Mesenchymal stem cell (in vitro differentiated cells and primary cell): ENCODE measurements around the gene SLC35C1.

Experiments
- DNase-seq: peaks from one replicate; pipeline ENCODE4 v3.0.0-alpha.2; 2013
- H2AFZ ChIP-seq: one replicate; pipeline ENCODE4 v1.6.1; 2013; ENCODE audit warnings: low read depth, mild to moderate bottlenecking, control low read depth, inconsistent platforms, low read length, moderate library complexity
- H2AK5ac ChIP-seq: 2 replicates; pipeline ENCODE4 v1.6.1; 2013; ENCODE audit warnings: low read length, moderate library complexity, mild to moderate bottlenecking, inconsistent platforms; ENCODE audit not compliant: severe bottlenecking
- H2BK120ac ChIP-seq: one replicate; pipeline ENCODE4 v1.6.1; 2013; ENCODE audit warnings: low read depth, mild to moderate bottlenecking, inconsistent platforms, low read length, moderate library complexity
- H2BK12ac ChIP-seq, 2 experiments: one replicate each; pipeline ENCODE4 v1.6.1; 2013; ENCODE audit warnings: inconsistent platforms in 2 of 2, low read length in 2 of 2, mild to moderate bottlenecking in 2 of 2, moderate library complexity in 2 of 2, control low read depth in 1 of 2
- H2BK15ac ChIP-seq: one replicate; pipeline ENCODE4 v1.6.1; 2013; ENCODE audit warnings: mild to moderate bottlenecking, low read depth, inconsistent platforms; ENCODE audit not compliant: poor library complexity, severe bottlenecking
- H2BK5ac ChIP-seq: 2 replicates; pipeline ENCODE4 v1.6.1; 2013; ENCODE audit warnings: low read depth, mild to moderate bottlenecking, low read length, control low read depth, inconsistent platforms; ENCODE audit not compliant: poor library complexity, severe bottlenecking
- H3K14ac ChIP-seq, 2 experiments: one replicate each; pipeline ENCODE4 v1.6.1; 2013; ENCODE audit warnings: inconsistent platforms in 2 of 2, low read length in 2 of 2, control low read depth in 1 of 2, mild to moderate bottlenecking in 1 of 2, moderate library complexity in 1 of 2
- H3K18ac ChIP-seq, 2 experiments: one replicate each; pipeline ENCODE4 v1.6.1; 2013; ENCODE audit warnings: inconsistent platforms in 2 of 2, low read length in 2 of 2, control low read depth in 1 of 2, low read depth in 1 of 2, mild to moderate bottlenecking in 1 of 2
- H3K23ac ChIP-seq, 2 experiments: one replicate each; pipeline ENCODE4 v1.6.1; 2013; ENCODE audit warnings: inconsistent platforms in 2 of 2, low read length in 2 of 2, mild to moderate bottlenecking in 2 of 2, moderate library complexity in 2 of 2, control low read depth in 1 of 2
- H3K27ac ChIP-seq: 2 replicates; pipeline ENCODE4 v1.5.1; 2013; ENCODE audit warnings: mild to moderate bottlenecking, moderate library complexity, low read length, control low read depth, inconsistent platforms; ENCODE audit not compliant: poor library complexity, severe bottlenecking
- H3K27me3 ChIP-seq, 2 experiments: 2 replicates each; pipeline versions ENCODE4 v1.6.1 to v1.7.0; 2013; ENCODE audit warnings: low read length in 2 of 2, mild to moderate bottlenecking in 2 of 2, moderate library complexity in 2 of 2, control low read depth in 1 of 2, inconsistent platforms in 1 of 2; ENCODE audit not compliant: control insufficient read depth in 1 of 2, insufficient read depth in 1 of 2
- H3K36me3 ChIP-seq, 2 experiments: 2 replicates each; pipeline versions ENCODE4 v1.6.1 to v1.7.0; 2013; ENCODE audit warnings: low read length in 2 of 2, control low read depth in 1 of 2, inconsistent platforms in 1 of 2, low read depth in 1 of 2, mild to moderate bottlenecking in 1 of 2; ENCODE audit not compliant: insufficient read depth in 2 of 2, control insufficient read depth in 1 of 2
- H3K4ac ChIP-seq, 2 experiments: one replicate each; pipeline ENCODE4 v1.6.1; 2013; ENCODE audit warnings: inconsistent platforms in 2 of 2, low read length in 2 of 2, mild to moderate bottlenecking in 2 of 2, moderate library complexity in 2 of 2, control low read depth in 1 of 2, low read depth in 1 of 2
- H3K4me1 ChIP-seq: 2 replicates; pipeline ENCODE4 v1.6.1; 2013; ENCODE audit warnings: low read depth, low read length, control low read depth; ENCODE audit not compliant: control insufficient read depth, insufficient read depth
- H3K4me2 ChIP-seq: 2 replicates; pipeline ENCODE4 v1.6.1; 2013; ENCODE audit warnings: low read length, mild to moderate bottlenecking, inconsistent platforms; ENCODE audit not compliant: poor library complexity, severe bottlenecking
- H3K4me3 ChIP-seq, 2 experiments: 2 replicates each; pipeline versions ENCODE4 v1.5.1 to v1.7.0; 2013; ENCODE audit warnings: low read length in 2 of 2, mild to moderate bottlenecking in 2 of 2, control low read depth in 1 of 2, low read depth in 1 of 2; ENCODE audit not compliant: insufficient read depth in 1 of 2
- H3K79me1 ChIP-seq: replicated peaks from 2 replicates; pipeline ENCODE4 v1.6.1; 2013; ENCODE audit warnings: mild to moderate bottlenecking, control low read depth, low read length, inconsistent platforms; ENCODE audit not compliant: poor library complexity, severe bottlenecking
- H3K9ac ChIP-seq: 2 replicates; pipeline ENCODE4 v1.7.0; 2013; ENCODE audit warnings: mild to moderate bottlenecking, low read length, moderate library complexity
- H3K9me3 ChIP-seq: 2 replicates; pipeline ENCODE4 v1.7.0; 2013; ENCODE audit warnings: mild to moderate bottlenecking, low read length; ENCODE audit not compliant: control insufficient read depth
- H4K8ac ChIP-seq: one replicate; pipeline ENCODE4 v1.6.1; 2013; ENCODE audit warnings: inconsistent platforms, mild to moderate bottlenecking, low read length, moderate library complexity
- H4K91ac ChIP-seq: one replicate; pipeline ENCODE4 v1.6.1; 2013; ENCODE audit warnings: mild to moderate bottlenecking, low read length, inconsistent platforms
- WGBS: methylation state at CpG from one replicate; pipeline ENCODE4 v1.1.7; 2013; ENCODE audit warnings: mixed read lengths; 5-methylcytosine and 5-hydroxymethylcytosine counted together

Gene SLC35C1

GRCh38 chr11:45832811-45833441 is 28.0 kb downstream of the SLC35C1 start:
- Histone ChIP-seq H3K23ac (no peak overlapping the region), H3K9me3 (no peaks in the 10 kb centered on the region), H3K9ac (no peak overlapping the region), H3K4ac (no peak overlapping the region), H2BK12ac (no peak overlapping the region), H3K36me3 (no peaks in the 10 kb centered on the region), H3K4me2 (no peak overlapping the region), H2AFZ (no peak overlapping the region), H3K79me1 (no peaks in the 10 kb centered on the region), H3K27ac (no peak overlapping the region), H4K91ac (no peak overlapping the region), H2AK5ac (no peak overlapping the region), H3K14ac (no peak overlapping the region), H4K8ac (no peak overlapping the region), H2BK5ac (no peak overlapping the region), H3K27me3 (peaks cover 32 to 44% of the 10 kb centered on the region in 2 experiments), H2BK15ac (no peak overlapping the region), H3K18ac (no peak overlapping the region), H3K4me1 (no peaks in the 10 kb centered on the region), H2BK120ac (no peak overlapping the region), H3K4me3 (no peak overlapping the region)
- DNase-seq = no peak
- WGBS = 90% methylated on average over 8 of the region's 9 CpGs

- H4K8ac ChIP-seq = no peak overlapping the region
- peaks cover 23 to 36% of the 10 kb centered on the region in 2 experiments for H3K27me3 ChIP-seq
- no peaks in the 10 kb centered on the region for H3K79me1 ChIP-seq
- no peak overlapping the region for H4K91ac ChIP-seq
- no peak overlapping the region for H3K18ac ChIP-seq
- WGBS = 77% methylated on average over 3 of the region's 3 CpGs
- H3K4me2 ChIP-seq = no peak overlapping the region
- H3K23ac ChIP-seq = no peak overlapping the region
- no peak overlapping the region for H2BK5ac ChIP-seq
- no peak overlapping the region for H3K27ac ChIP-seq
- H2AFZ ChIP-seq = no peak overlapping the region
- H2BK15ac ChIP-seq = no peak overlapping the region
- no peak overlapping the region for H3K4me3 ChIP-seq
- no peak overlapping the region for H2BK120ac ChIP-seq
- no peak overlapping the region for H3K4ac ChIP-seq
- H2AK5ac ChIP-seq = no peak overlapping the region
- no peaks in the 10 kb centered on the region for H3K9me3 ChIP-seq
- no peak overlapping the region for H3K14ac ChIP-seq
- no peaks in the 10 kb centered on the region for H3K36me3 ChIP-seq
- no peak for DNase-seq
- H2BK12ac ChIP-seq = no peak overlapping the region
- no peaks in the 10 kb centered on the region for H3K4me1 ChIP-seq
- no peak overlapping the region for H3K9ac ChIP-seq
Measured at GRCh38 chr11:45833761-45834160, 28.8 kb downstream of the SLC35C1 start.

- H2BK15ac ChIP-seq = no peak overlapping the region
- no peak overlapping the region for H3K23ac ChIP-seq
- H3K4ac ChIP-seq = no peak overlapping the region
- H2AFZ ChIP-seq = no peak overlapping the region
- no peak overlapping the region for H2AK5ac ChIP-seq
- H2BK120ac ChIP-seq = no peak overlapping the region
- no peaks in the 10 kb centered on the region for H3K9me3 ChIP-seq
- H2BK12ac ChIP-seq = no peak overlapping the region
- no peak overlapping the region for H3K4me3 ChIP-seq
- no peak overlapping the region for H3K4me2 ChIP-seq
- H4K91ac ChIP-seq = no peak overlapping the region
- no peaks in the 10 kb centered on the region for H3K36me3 ChIP-seq
- WGBS = 73% methylated on average over 4 of the region's 4 CpGs
- no peak overlapping the region for H2BK5ac ChIP-seq
- no peak overlapping the region for H3K27ac ChIP-seq
- H3K79me1 ChIP-seq = no peaks in the 10 kb centered on the region
- no peak overlapping the region for H3K14ac ChIP-seq
- H3K4me1 ChIP-seq = no peaks in the 10 kb centered on the region
- H4K8ac ChIP-seq = no peak overlapping the region
- peaks cover 18 to 30% of the 10 kb centered on the region in 2 experiments for H3K27me3 ChIP-seq
- no peak overlapping the region for H3K9ac ChIP-seq
- H3K18ac ChIP-seq = no peak overlapping the region
- DNase-seq = no peak
Measured at GRCh38 chr11:45834298-45834756, 29.4 kb downstream of the SLC35C1 start.

DNA sequence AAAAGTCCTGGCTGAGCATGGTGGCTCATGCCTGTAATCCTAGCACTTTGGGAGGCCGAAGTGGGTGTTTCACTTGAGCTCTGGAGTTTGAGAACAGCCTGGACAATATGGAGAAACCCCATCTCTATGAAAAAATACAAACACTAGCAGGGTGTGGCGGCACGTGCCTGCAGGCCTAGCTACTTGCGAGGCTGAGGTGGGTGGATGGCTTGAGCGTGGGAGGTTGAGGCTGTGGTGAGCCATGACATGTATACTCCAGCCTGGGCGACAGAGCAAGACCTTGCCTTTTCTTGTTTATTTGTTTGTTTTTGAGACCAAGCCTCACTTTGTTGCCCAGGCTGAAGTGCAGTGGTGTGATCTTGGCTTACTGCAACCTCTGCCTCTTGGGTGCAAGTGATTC is 34.3 kb downstream of the SLC35C1 start:
- H3K9ac ChIP-seq = no peak overlapping the region
- no peak overlapping the region for H2BK120ac ChIP-seq
- H3K18ac ChIP-seq = no peak overlapping the region
- no peak overlapping the region for H2BK12ac ChIP-seq
- H4K8ac ChIP-seq = no peak overlapping the region
- no peaks in the 10 kb centered on the region for H3K9me3 ChIP-seq
- no peak overlapping the region for H3K4me2 ChIP-seq
- no peaks in the 10 kb centered on the region for H3K36me3 ChIP-seq
- WGBS = 91% methylated on average over 6 of the region's 6 CpGs
- H2BK5ac ChIP-seq = no peak overlapping the region
- no peak for DNase-seq
- H3K4me3 ChIP-seq = no peak overlapping the region
- no peaks in the 10 kb centered on the region for H3K4me1 ChIP-seq
- H3K27me3 ChIP-seq = peaks cover 7 to 15% of the 10 kb centered on the region in 2 experiments
- no peak overlapping the region for H3K27ac ChIP-seq
- H2BK15ac ChIP-seq = no peak overlapping the region
- H4K91ac ChIP-seq = no peak overlapping the region
- H3K14ac ChIP-seq = no peak overlapping the region
- no peak overlapping the region for H3K23ac ChIP-seq
- H2AK5ac ChIP-seq = no peak overlapping the region
- H3K4ac ChIP-seq = no peak overlapping the region
- no peak overlapping the region for H2AFZ ChIP-seq
- H3K79me1 ChIP-seq = no peaks in the 10 kb centered on the region
